ENCODE results near the gene SORCS2. TPM values are rescaled to one million over a fixed set of nuclear protein-coding genes. Genes with fewer than 3 reads are reported as not detected.

The SORCS2 gene
- total and polyA plus RNA-seq, 2 donors (not counting 1 experiment from before 2014, with no cell fraction given), result not detected

DNA sequence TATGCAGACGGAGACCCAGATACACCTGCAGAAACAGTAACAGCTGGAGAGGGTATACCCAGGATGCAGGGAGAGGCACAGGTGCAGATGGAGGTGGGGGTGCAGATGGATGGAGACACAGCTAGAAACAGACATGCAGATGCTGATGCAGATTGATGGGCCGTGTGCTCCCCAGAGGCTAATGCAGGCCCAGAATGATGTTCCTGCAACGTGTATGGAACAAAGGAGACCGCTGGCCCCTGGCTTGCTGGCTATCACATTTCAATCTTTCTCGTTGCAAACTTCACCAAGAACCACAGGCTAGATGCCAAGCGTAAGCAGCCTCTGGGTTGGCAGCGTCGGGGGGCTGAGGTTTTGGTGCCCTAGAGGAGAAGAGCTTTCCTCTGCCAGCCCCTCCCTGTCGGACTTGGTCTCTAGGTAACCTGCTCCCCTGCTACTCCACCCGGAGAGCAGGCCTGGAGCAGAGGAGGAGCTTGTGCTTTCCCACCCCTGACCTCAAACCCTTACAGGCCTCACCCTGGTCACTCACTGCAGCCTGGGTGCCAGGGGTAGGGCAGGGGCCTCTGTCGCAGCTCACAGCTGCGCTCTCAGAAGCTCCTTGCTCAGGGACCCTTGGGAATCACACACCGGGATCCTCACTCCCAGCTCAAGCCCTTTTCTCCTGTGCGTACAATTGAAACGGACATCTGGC is 311.4 kb downstream of the SORCS2 start:
- 69% methylated on average over 13 of the region's 15 CpGs for WGBS (ENCODE audit: insufficient coverage)
- peaks cover 19% of the 10 kb centered on the region for H3K27me3 Mint-ChIP-seq
- TF ChIP-seq, protein P1, sequence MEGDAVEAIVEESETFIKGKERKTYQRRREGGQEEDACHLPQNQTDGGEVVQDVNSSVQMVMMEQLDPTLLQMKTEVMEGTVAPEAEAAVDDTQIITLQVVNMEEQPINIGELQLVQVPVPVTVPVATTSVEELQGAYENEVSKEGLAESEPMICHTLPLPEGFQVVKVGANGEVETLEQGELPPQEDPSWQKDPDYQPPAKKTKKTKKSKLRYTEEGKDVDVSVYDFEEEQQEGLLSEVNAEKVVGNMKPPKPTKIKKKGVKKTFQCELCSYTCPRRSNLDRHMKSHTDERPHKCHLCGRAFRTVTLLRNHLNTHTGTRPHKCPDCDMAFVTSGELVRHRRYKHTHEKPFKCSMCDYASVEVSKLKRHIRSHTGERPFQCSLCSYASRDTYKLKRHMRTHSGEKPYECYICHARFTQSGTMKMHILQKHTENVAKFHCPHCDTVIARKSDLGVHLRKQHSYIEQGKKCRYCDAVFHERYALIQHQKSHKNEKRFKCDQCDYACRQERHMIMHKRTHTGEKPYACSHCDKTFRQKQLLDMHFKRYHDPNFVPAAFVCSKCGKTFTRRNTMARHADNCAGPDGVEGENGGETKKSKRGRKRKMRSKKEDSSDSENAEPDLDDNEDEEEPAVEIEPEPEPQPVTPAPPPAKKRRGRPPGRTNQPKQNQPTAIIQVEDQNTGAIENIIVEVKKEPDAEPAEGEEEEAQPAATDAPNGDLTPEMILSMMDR (IDR thresholded peaks at IDR 0.05), result no peak
- TF ChIP-seq EZH2 (IDR thresholded peaks at IDR 0.05; ENCODE audit: borderline replicate concordance, insufficient read depth, low read depth, low read length, poor library complexity, severe bottlenecking), result no peak
- ChIA-PET CTCF (no interaction called here), POLR2A (no interaction called here)
- intact Hi-C loops (cut with micrococcal nuclease), result no loop called here
- no peaks in the 10 kb centered on the region for H3K36me3 ChIP-seq (replicated peaks in 1 of 2; ENCODE audit: control extremely low read depth in 1 of 2, control insufficient read depth in 1 of 2, extremely low read depth in 1 of 2, insufficient read depth in 2 of 2, low read length in 1 of 2)
- H3K4me1 Mint-ChIP-seq, result peaks cover 8% of the 10 kb centered on the region
- H3K9me3 Mint-ChIP-seq (ENCODE audit: insufficient read depth), result no peaks in the 10 kb centered on the region
- no peak overlapping the region for H2AFZ ChIP-seq (ENCODE audit: insufficient read depth, low read depth, low read length, poor library complexity, severe bottlenecking)
- no peak overlapping the region for H3K4me3 ChIP-seq (ENCODE audit: control extremely low read depth in 1 of 5, extremely low read depth in 1 of 5, insufficient read depth in 1 of 5, low read depth in 2 of 5, low read length in 4 of 5)
- no peak overlapping the region for H3K27ac Mint-ChIP-seq
- H3K9me3 ChIP-seq (ENCODE audit: control extremely low read depth in 1 of 3, control insufficient read depth in 2 of 3, insufficient read depth in 1 of 3, low read length in 2 of 3), result peaks cover 0 to 4% (median 0%) of the 10 kb centered on the region in 3 donors
- ATAC-seq (ENCODE audit: low read depth) (no peak), DNase-seq (no peak)
- no peak overlapping the region for H3K27ac ChIP-seq (ENCODE audit: low read length in 2 of 2)
- no peak overlapping the region for H3K4me3 Mint-ChIP-seq
- no peaks in the 10 kb centered on the region for H3K4me1 ChIP-seq (ENCODE audit: control insufficient read depth in 2 of 2, insufficient read depth in 2 of 2, low read length in 2 of 2)
- no peak overlapping the region for H3K9ac ChIP-seq (ENCODE audit: low read length)
- H3K27me3 ChIP-seq (replicated peaks in 1 of 4; ENCODE audit: control extremely low read depth in 1 of 4, control insufficient read depth in 3 of 4, insufficient read depth in 4 of 4, low read length in 3 of 4), result no peaks in the 10 kb centered on the region
- no peaks in the 10 kb centered on the region for H4K20me1 ChIP-seq (ENCODE audit: control insufficient read depth, insufficient read depth, low read length, poor library complexity, severe bottlenecking)
- H3K79me2 ChIP-seq (ENCODE audit: control insufficient read depth, insufficient read depth, low read length), result no peaks in the 10 kb centered on the region
- H3K4me2 ChIP-seq (replicated peaks; ENCODE audit: low read depth, low read length, poor library complexity, severe bottlenecking), result no peak overlapping the region

DNA sequence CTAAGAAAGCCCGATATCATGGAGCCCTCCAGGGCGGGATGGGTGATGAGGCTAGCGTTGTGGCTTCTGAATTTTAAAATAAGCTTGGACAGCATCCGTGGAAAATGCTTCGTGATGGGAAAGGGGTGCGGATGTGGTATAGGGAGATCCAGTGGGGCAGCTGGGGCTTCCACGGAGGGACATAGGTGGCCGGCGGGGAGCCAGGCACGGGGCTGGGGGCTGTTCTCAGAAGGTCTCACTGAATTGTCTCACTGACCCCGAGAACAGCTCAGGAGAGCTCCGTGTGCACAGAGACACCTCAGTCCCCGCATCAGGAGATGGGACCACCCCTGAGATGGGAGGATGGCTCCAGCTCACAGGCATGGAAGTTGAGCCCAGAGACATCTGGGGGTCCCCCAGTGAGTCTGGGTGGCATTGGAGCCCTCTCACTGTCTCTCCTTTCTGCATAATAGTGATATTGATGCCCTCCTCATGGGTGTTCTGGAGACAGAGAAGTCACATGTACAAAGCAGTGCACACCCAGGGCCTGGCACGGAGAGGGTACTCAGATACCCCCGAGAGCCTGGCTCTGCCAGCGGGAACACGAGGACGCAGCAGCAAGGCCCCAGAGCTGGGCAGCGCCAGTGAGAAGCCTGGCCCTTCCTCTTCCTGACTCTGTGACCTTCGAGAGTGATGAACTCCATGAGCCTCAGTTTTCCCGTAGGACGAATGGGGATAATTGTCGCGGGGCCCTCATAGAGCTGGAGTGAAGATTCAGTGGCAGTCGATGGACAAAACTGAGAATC is 313.0 kb downstream of the SORCS2 start:
- H3K4me1 Mint-ChIP-seq, result peaks cover 10% of the 10 kb centered on the region
- DNase-seq (no peak), ATAC-seq (ENCODE audit: low read depth) (no peak)
- Histone ChIP-seq H3K4me2 (replicated peaks; ENCODE audit: low read depth, low read length, poor library complexity, severe bottlenecking) (no peak overlapping the region), H3K79me2 (ENCODE audit: control insufficient read depth, insufficient read depth, low read length) (no peaks in the 10 kb centered on the region), H3K27me3 (replicated peaks in 1 of 4; ENCODE audit: control extremely low read depth in 1 of 4, control insufficient read depth in 3 of 4, insufficient read depth in 4 of 4, low read length in 3 of 4) (peaks cover 0 to 2% (median 0%) of the 10 kb centered on the region in 4 experiments), H3K4me3 (ENCODE audit: control extremely low read depth in 1 of 5, extremely low read depth in 1 of 5, insufficient read depth in 1 of 5, low read depth in 2 of 5, low read length in 4 of 5) (no peak overlapping the region), H3K36me3 (replicated peaks in 1 of 2; ENCODE audit: control extremely low read depth in 1 of 2, control insufficient read depth in 1 of 2, extremely low read depth in 1 of 2, insufficient read depth in 2 of 2, low read length in 1 of 2) (no peaks in the 10 kb centered on the region), H3K27ac (ENCODE audit: low read length in 2 of 2) (no peak overlapping the region), H3K4me1 (ENCODE audit: control insufficient read depth in 2 of 2, insufficient read depth in 2 of 2, low read length in 2 of 2) (no peaks in the 10 kb centered on the region), H2AFZ (ENCODE audit: insufficient read depth, low read depth, low read length, poor library complexity, severe bottlenecking) (no peak overlapping the region), H3K9me3 (ENCODE audit: control extremely low read depth in 1 of 3, control insufficient read depth in 2 of 3, insufficient read depth in 1 of 3, low read length in 2 of 3) (peaks cover 0 to 6% (median 0%) of the 10 kb centered on the region in 3 donors), H3K9ac (ENCODE audit: low read length) (no peak overlapping the region), H4K20me1 (ENCODE audit: control insufficient read depth, insufficient read depth, low read length, poor library complexity, severe bottlenecking) (no peaks in the 10 kb centered on the region)
- no peak overlapping the region for H3K27ac Mint-ChIP-seq
- no peak overlapping the region for H3K4me3 Mint-ChIP-seq
- peaks cover 15% of the 10 kb centered on the region for H3K27me3 Mint-ChIP-seq
- intact Hi-C loops (cut with micrococcal nuclease), result no loop called here
- H3K9me3 Mint-ChIP-seq (ENCODE audit: insufficient read depth), result no peaks in the 10 kb centered on the region
- ChIA-PET CTCF (no interaction called here), POLR2A (no interaction called here)
- 95% methylated on average over 25 of the region's 25 CpGs for WGBS (ENCODE audit: insufficient coverage)
- no peak for TF ChIP-seq EZH2 (IDR thresholded peaks at IDR 0.05; ENCODE audit: borderline replicate concordance, insufficient read depth, low read depth, low read length, poor library complexity, severe bottlenecking)
- TF ChIP-seq, protein P1 (IDR thresholded peaks at IDR 0.05), result no peak
